HUDEP-2 (cell line): ENCODE results near the gene CDKL1.
A peak's percentile ranks its signal among the peaks of the same experiment; 100 is the strongest.

ENCODE experiments used
- DNase-seq, 76 experiments: peaks; one replicate each; lab custom pipeline; 2025; ENCODE audit not compliant: unreplicated experiment in 76 of 76; lab: John Stamatoyannopoulos, UW

Gene CDKL1

GRCh38 chr14:50396631-50397389, at the start of gene CDKL1:
CDKL1 (minus strand) TSS chr14:50396881; CDS start chr14:50395868, 1,013 bp downstream.
- peak in 38 of 76 experiments; percentile 4 to 56 (median 32) for DNase-seq

GRCh38 chr14:50434528-50434927, 37.8 kb upstream of the CDKL1 start:
- no peak for DNase-seq

- no peak for DNase-seq
Measured at GRCh38 chr14:50432131-50432530, 35.5 kb upstream of the CDKL1 start.

- DNase-seq, result no peak
Measured at GRCh38 chr14:50425816-50426215, 29.1 kb upstream of the CDKL1 start.

GRCh38 chr14:50425105-50425504, 28.4 kb upstream of the CDKL1 start:
- DNase-seq, result no peak

- DNase-seq, result no peak
Measured at GRCh38 chr14:50423529-50423928, 26.8 kb upstream of the CDKL1 start.

- DNase-seq, result no peak
Measured at GRCh38 chr14:50421499-50421898, 24.8 kb upstream of the CDKL1 start.

- DNase-seq, result no peak
Measured at GRCh38 chr14:50417853-50418252, 21.2 kb upstream of the CDKL1 start.

- DNase-seq, result no peak
Measured at GRCh38 chr14:50410921-50411320, 14.2 kb upstream of the CDKL1 start.

GRCh38 chr14:50410071-50410470, 13.4 kb upstream of the CDKL1 start:
- DNase-seq, result no peak

GRCh38 chr14:50407111-50407812, 10.6 kb upstream of the CDKL1 start:
- DNase-seq, result no peak

GRCh38 chr14:50403419-50403818, 6.7 kb upstream of the CDKL1 start:
- no peak for DNase-seq

- no peak for DNase-seq
Measured at GRCh38 chr14:50402965-50403364, 6.3 kb upstream of the CDKL1 start.

GRCh38 chr14:50400461-50400860, 3.8 kb upstream of the CDKL1 start:
- DNase-seq, result no peak

GRCh38 chr14:50399251-50400032, 2.8 kb upstream of the CDKL1 start:
- DNase-seq, result peak in 23 of 76 experiments; percentile 2 to 43 (median 13)

- DNase-seq, result peak in 1 of 76 experiments; percentile 5
Measured at GRCh38 chr14:50398189-50398580, 1.5 kb upstream of the CDKL1 start.

- DNase-seq, result no peak
Measured at GRCh38 chr14:50397390-50398188, 908 bp upstream of the CDKL1 start.

- no peak for DNase-seq
Measured at GRCh38 chr14:50395448-50395847, 1.2 kb downstream of the CDKL1 start.

GRCh38 chr14:50394713-50395112, 2.0 kb downstream of the CDKL1 start:
- no peak for DNase-seq

- no peak for DNase-seq
Measured at GRCh38 chr14:50389668-50390441, 6.8 kb downstream of the CDKL1 start.
